ENCODE data around the gene ZFP36. TPM values are rescaled to one million over a fixed set of nuclear protein-coding genes. Genes with fewer than 3 reads are reported as not detected.

Gene ZFP36
- total RNA-seq, 2 donors from 2014 or later = 315 to 699 TPM

- H3K27me3 ChIP-seq (replicated peaks; ENCODE audit: insufficient read depth) = no peaks in the 10 kb centered on the region
- no peak for ATAC-seq (ENCODE audit: insufficient number of reproducible peaks, low FRiP score, low read depth)
- H3K27ac ChIP-seq = peak overlapping the region; percentile 93 to 100
- H3K36me3 ChIP-seq = peaks cover 29% of the 10 kb centered on the region
- peaks cover 26 to 48% of the 10 kb centered on the region in 2 donors for H3K4me1 ChIP-seq (ENCODE audit: control insufficient read depth in 1 of 2, low read depth in 2 of 2)
- no peaks in the 10 kb centered on the region for H3K9me3 ChIP-seq
- peak overlapping the region; percentile 94 for H3K4me3 ChIP-seq
- no peak for TF ChIP-seq CTCF (IDR thresholded peaks at IDR 0.05)
- DNase-seq (ENCODE audit: low spot score) = no peak
Measured at GRCh38 chr19:39413272-39413910, 6.7 kb downstream of the ZFP36 start.

GRCh38 chr19:39413911-39414608 lies 7.4 kb downstream of the ZFP36 start:
- no peaks in the 10 kb centered on the region for H3K9me3 ChIP-seq
- H3K27me3 ChIP-seq (replicated peaks; ENCODE audit: insufficient read depth) = no peaks in the 10 kb centered on the region
- peaks cover 30% of the 10 kb centered on the region for H3K36me3 ChIP-seq
- H3K27ac ChIP-seq = peak overlapping the region; percentile 93 to 100
- H3K4me3 ChIP-seq = peak overlapping the region; percentile 94
- DNase-seq (ENCODE audit: low spot score) (no peak), ATAC-seq (ENCODE audit: insufficient number of reproducible peaks, low FRiP score, low read depth) (no peak)
- peaks cover 26 to 48% of the 10 kb centered on the region in 2 donors for H3K4me1 ChIP-seq (ENCODE audit: control insufficient read depth in 1 of 2, low read depth in 2 of 2)
- no peak for TF ChIP-seq CTCF (IDR thresholded peaks at IDR 0.05)

GRCh38 chr19:39415111-39416046 lies 8.7 kb downstream of the ZFP36 start:
- no peak for TF ChIP-seq CTCF (IDR thresholded peaks at IDR 0.05)
- H3K36me3 ChIP-seq = peaks cover 38% of the 10 kb centered on the region
- peak overlapping the region; percentile 94 for H3K4me3 ChIP-seq
- peak overlapping the region; percentile 35 to 40 for H3K27ac ChIP-seq
- no peak for ATAC-seq (ENCODE audit: insufficient number of reproducible peaks, low FRiP score, low read depth)
- H3K4me1 ChIP-seq (ENCODE audit: control insufficient read depth in 1 of 2, low read depth in 2 of 2) = peaks cover 26 to 46% of the 10 kb centered on the region in 2 donors
- no peak for DNase-seq (ENCODE audit: low spot score)
- no peaks in the 10 kb centered on the region for H3K27me3 ChIP-seq (replicated peaks; ENCODE audit: insufficient read depth)
- no peaks in the 10 kb centered on the region for H3K9me3 ChIP-seq

- Histone ChIP-seq H3K27me3 (replicated peaks; ENCODE audit: insufficient read depth) (no peaks in the 10 kb centered on the region), H3K4me3 (no peak overlapping the region), H3K4me1 (ENCODE audit: control insufficient read depth in 1 of 2, low read depth in 2 of 2) (peaks cover 19 to 35% of the 10 kb centered on the region in 2 donors), H3K9me3 (no peaks in the 10 kb centered on the region), H3K36me3 (peaks cover 48% of the 10 kb centered on the region), H3K27ac (peak overlapping the region; percentile 35 to 40)
- no peak for TF ChIP-seq CTCF (IDR thresholded peaks at IDR 0.05)
- ATAC-seq (ENCODE audit: insufficient number of reproducible peaks, low FRiP score, low read depth) = no peak
- DNase-seq (ENCODE audit: low spot score) = no peak
Measured at GRCh38 chr19:39416152-39417120, 9.8 kb downstream of the ZFP36 start.
